ENCODE results near the gene JRKL.

JRKL gene

DNA sequence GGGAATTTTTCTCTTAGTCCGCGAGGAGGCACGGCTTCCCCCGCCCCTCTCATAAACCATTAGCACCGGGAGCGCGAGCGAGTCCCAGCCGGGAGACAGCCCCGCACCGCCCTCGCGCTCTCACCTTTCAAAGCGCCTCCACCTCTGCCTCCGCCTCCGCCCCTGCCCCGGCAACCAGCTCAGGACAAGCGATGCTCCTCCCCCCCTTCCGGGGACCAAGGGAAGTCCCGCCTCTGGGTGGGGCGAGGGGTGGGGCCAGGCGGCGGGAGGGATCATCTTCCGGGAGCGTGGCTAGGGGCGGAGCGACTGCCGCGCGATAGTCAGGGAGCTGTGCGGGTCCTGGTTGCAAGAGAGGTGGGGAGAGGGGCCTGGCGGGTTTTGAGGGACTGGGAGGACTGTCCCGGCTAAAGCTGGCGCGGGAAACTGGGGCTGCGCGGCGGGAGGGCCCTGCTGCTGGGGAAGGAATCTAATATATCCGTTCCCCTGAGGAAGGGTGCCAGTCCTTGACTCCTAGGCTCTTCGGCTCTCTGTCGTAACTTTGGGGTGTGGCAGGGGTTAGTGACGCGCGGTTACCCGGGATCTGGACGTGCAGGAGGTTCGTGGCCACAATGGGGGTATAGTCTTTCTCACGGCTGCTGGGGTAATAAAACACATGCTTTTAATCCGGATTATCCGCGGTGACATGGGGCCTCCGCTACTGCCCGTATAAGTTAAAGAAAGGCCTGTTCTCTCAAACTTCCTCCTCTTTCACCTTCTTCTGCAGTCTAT lies at the start of gene JRKL, which contains the start of gene CCDC82:
Gene JRKL, plus strand, starts transcription at position 294 of the 768 bp plus-strand sequence. CDS start 637 bp downstream, outside the sequence.
Gene CCDC82, minus strand, starts transcription at position 193 of the 768 bp plus-strand sequence. CDS start 5,165 bp downstream, outside the sequence.
- peak; percentile 98 for DNase-seq (ENCODE audit: low read depth in 2 of 2)

DNA sequence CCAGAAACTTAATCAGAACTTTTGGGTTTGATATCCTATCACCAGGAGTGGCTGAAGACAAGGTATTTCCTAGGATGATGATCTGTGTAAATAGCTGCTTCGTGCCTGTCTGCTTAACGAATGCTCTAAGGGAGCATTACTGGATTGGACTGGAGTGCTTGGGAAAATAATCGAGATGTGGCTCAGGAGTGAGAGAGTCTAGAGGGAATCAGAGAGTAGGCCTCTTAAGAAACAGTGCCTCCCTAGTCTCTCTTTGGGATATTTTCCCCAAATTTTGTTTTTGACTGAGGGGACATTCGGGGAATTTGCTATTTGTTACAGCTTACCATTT lies 49.3 kb upstream of the JRKL start:
- no peak for DNase-seq (ENCODE audit: low read depth in 2 of 2)

DNA sequence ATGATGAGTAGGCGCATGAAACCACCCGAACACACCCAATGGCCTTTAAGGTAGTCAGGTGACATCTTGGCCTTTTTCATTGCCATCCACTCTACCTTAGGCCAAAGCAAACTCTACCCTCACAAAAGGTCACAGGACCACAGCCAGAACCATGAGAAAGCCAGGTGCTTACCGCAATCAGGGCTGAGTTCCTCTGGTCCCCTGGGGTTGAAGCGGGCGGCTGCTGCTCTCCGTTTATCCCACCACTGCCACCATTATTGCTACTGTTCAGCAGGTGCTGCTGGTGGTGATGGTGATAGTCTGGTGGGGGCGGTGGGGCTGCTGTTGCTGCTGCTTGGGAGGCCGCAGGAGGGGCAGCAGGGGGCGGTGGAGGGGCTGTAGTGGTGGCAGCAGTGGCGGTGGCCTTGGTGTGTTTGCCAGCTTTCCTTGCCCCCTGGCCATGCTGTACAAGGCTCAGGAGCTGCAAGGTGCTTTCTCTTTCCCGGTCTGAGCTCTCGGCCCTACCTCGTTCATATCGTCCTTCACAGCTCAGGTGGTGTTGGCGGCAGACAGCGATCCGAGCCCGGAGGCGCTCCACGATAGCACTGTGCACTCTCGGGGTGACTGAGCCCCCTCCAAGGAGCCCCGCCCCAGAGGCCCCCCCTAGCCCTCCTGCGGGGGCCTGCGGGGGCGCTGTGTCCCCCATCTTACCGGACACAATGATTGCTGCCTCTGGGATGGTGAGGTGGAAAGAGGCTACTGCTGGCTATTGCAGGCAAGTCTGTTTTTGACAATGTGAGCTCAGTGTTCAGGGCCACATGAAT lies 48.4 kb upstream of the JRKL start:
- peak; percentile 45 to 46 for DNase-seq (ENCODE audit: low read depth in 2 of 2)

DNA sequence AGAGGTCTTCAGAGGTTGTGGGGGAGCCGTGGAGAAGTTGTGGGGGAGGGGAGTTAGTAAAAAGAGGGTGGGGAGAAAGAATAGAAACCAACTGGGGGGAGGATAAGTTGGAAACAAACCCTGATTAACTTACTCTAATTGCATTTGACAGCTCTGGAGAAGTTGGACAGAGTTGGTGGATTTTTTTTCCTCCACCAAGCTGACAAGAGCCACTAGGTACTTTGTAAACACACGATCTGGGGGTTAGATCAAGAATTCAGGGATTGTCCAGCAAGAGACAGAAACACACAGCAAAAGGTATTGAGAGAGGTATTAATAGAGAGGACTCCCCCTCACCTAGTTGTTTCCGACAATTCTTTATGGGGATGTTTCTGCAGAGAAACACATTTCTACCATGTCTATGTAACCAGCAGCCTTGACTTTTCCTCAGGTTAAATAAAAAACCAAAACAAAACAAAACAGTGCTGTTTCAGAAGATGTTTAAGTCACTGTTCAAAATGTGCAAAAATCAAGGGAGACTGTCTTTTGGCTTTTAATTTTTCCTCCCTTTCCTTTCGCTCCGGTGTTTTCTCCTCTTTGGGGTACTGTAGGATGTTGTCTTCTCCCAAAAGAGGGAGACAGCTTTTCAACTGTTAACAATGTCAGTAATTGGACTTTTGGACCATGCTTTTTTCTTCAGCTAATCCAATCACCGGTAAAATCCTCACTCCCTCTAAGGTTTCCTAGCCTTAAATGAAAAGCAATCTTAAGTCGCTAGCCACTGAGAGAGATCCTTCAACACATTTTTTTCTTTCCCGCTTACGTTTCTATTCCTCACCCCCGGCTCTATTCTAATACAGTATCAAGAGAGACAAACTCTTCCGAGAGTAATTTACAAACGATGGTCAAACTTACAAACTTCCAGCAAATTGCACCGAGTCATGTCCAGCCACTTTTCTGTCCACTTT lies 47.5 kb upstream of the JRKL start:
- no peak for DNase-seq (ENCODE audit: low read depth in 2 of 2)

DNA sequence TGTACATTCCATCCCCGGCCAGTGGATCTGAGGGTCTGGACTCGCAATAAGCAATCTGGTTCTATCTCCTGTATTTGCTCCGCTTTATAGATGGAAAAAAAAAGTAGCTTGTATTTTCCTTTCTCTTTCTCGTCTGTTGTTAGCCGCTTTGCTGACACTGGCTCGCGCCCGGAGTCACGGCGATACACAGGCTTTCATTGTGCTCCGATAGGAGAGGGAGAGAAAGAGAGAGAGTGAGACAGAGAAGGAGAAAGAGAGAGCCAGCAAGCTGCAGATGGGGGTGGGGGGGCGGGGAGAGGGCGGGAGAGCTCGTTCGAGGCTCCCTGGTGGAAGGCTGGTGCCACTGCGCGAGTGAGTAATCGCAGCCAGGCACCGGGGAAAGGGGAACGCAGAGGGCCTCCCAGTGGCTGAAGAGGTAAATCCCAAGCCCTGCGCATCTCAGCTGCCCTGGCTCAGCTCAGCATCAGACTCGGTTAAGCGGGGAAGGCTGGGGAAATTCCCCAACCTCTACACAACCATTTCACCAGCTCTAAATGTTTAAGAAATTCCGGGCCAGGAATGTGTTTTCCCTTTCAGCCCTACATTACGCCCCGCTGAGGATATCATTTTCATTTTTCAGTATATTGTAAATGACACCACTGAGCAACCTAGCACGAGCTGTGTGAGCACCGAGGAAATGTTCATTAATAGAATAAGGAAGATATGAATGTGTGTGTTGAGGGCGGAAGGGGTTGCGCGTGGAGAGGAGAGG lies 46.7 kb upstream of the JRKL start, which contains the start of gene MAML2:
Gene MAML2, minus strand, starts transcription at position 235 of the 751 bp plus-strand sequence. CDS start 1,300 bp downstream, outside the sequence.
- peak; percentile 81 to 91 for DNase-seq (ENCODE audit: low read depth in 2 of 2)

DNA sequence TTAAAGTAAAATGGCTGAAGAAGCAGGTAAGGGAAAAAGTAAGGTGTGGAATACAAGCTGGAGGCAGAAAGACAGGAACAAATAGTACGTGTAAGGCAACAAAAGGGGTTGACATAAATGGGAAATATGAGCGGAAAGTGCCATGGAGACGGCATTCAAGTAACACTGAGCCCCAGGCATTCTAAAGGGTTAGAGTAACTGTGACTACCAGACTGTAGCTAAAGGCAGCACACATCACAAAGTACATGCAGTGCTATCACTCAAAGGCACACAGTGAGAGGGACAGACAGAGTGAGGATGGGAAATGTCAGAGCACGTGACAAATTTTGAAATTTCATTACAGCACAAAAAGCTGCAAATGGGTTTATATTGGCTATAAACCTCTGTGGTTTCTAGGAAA lies 33.0 kb upstream of the JRKL start:
- no peak for DNase-seq (ENCODE audit: low read depth in 2 of 2)

DNA sequence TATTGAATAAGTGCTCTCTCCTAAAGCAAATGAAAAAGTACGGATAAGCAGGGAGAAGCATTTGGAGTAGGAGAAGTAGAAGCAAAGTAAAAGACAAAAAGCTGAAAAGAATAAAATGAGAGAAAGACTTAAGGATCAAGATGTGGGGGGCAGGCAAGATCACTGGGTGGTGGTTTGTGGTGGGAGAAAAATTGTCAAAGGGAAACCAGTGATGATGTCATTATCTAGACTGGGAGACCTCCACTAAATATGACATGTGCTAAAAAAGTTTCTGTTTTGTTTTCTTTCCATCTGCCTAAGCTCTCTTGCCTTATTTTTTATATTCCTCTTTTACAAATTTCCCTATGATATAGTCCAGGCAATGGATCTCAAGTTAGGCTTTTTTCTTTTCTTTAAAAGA lies 32.0 kb upstream of the JRKL start:
- no peak for DNase-seq (ENCODE audit: low read depth in 2 of 2)

DNA sequence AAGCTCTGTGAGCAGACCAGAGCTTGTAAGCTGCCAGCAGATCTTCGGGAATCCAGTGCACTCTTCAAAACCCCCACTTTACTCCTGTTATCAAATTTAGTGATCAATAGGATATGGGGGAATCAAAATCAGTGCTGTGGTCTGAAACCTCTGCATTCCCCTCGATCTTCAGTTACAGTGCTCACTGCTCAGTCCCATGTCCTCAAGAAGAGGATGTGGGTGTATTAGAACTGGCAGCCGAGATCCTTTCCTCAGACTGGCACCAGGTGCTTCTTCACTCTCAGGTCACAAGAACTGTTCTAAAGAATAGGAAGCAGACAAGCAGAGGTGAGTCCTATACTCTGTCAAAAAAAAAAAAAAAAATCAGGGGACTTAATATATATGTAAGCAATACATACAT lies 31.5 kb upstream of the JRKL start:
- no peak for DNase-seq (ENCODE audit: low read depth in 2 of 2)

DNA sequence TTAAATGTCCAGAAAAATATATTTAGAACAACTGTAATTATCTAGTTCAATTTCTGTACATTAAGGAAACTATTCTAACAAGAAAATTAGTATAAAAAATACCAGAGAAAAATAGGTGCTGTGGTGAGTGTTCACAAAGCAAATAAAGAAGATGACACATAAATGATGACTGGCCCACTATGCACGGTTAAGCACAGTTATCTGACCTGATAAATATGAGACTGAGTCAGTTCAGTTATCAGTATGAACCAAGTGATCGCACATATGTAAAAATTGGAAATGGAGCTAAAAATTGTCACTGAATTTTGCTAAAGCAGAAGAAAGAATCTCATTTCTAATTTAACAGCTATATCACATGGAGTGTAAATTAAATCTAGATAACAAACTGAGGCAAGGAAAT lies 28.0 kb upstream of the JRKL start:
- no peak for DNase-seq (ENCODE audit: low read depth in 2 of 2)

DNA sequence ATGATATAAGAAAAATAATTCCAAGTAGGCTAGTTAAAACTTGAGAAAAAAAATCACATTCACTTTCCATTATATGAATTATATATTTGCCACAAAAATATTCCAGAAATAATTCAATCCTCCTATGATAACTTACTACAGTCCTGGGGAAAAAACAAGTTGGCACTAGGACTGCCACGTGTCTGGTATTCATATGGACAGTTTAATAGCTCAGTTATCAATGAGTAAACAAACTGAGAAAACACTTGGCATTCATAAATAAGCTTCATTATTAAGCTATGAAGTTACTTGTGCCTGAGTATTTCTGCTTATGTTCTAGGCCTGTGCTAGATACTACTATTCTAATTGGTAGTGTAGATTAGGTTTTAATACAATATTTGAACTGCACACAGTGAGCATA lies 24.3 kb upstream of the JRKL start:
- DNase-seq (ENCODE audit: low read depth in 2 of 2), result no peak

DNA sequence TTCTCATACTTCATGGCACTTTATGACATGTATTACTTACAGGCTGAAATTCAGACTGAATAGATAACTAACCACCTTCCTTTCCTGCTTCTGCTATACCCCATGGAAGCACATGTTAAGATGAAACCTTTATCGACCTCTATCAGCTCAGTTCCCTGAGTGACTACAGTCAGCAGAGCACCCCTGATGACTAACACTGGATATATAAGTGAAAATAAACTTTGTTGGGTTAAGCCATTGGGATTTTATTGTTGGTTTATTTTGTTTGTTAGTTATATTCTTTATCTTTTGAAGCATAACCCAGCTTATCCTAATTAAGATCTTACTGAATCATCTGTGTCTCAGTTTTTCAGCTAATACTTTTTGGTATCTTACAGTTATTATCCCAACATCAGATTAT lies 23.8 kb upstream of the JRKL start:
- DNase-seq (ENCODE audit: low read depth in 2 of 2), result no peak

DNA sequence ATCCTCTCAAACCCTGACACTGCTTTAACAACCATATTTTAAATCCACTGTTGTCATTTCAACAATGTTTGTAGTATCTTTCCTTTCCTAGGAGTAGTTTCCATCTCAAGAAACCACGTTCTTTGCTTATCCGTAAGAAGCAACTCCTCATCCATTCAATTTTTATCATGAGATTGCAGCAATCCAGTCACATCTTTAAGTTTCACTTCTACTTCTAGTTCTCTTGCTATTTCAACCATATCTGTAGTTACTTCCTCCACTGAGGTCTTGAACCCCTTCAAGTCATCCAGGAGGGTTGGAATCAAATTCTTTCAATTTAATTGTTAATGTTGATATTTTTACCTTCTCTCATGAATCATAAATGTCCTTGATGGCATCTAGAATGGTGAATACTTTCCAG lies 22.5 kb upstream of the JRKL start:
- no peak for DNase-seq (ENCODE audit: low read depth in 2 of 2)

DNA sequence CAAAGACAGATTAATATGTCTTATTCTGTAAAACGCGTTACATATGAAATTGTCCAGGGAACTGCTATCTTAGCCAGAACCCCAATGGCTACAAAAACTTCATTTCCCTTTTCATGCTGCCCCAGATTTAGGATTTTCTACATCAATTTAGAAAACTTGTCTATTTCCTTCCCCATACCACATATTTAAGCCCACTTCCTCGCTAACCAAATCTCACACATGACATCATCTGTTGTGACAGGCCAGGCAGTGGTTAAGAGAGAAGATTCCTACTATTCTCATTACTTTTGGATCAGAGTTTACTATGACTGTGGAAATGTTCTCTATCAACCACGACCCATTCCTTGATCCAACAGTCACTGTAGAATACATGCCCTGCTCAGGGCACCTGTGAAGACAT lies 16.0 kb upstream of the JRKL start:
- no peak for DNase-seq (ENCODE audit: low read depth in 2 of 2)

DNA sequence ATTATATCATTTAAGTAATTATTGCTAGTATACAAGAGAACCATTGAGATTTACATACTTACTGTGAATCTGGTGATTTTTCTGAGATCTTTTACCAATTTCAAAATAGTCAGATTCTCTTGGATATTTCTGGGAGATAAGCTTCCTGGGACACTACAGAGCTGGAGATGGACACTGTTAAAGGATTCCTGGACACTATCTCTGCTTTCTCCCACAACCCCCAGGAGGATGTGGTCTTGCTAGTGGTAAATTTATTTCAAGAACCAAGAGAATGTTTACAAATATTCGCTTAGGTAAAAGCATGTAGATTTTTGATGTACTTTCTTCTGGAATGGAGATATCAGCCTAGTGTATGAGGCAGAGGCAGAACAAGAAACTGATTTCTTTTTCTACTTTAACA lies 13.0 kb upstream of the JRKL start:
- no peak for DNase-seq (ENCODE audit: low read depth in 2 of 2)

DNA sequence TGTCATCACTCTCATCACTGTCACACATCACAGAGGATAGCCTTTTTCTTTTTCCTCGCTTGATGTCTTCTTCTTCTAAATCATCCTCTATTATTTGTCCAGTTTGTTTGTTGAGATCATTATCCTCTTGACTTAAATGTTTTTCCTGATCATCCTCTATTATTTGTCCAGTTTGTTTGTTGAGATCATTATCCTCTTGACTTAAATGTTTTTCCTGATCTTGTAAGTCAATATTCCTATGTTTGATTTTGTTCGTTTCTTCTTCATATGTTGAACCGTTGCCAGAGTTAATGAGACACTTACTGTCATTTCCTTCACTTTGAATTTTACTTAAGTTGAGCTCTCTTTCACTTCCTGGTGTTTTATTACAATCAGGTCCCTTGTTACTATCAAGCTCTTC lies 5.7 kb upstream of the JRKL start:
- DNase-seq (ENCODE audit: low read depth in 2 of 2), result no peak

DNA sequence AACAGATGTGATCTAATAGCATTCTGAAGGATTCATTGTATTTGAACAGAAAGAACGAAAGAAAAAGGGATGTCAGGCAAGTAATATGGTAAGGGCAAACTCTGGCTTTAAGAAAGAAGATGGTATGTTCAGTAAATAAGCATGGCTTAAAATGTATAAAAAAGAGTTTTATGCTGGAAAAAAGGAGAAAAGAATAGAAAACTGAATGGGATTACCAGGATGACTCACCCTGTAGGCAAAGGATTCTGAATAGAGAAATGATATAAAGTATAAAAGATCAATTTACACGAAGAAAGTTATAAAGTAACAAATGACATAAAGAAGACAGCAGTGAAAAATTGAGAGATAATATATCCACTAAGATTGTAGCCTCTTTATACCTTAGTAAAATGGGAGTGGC lies 4.6 kb upstream of the JRKL start:
- no peak for DNase-seq (ENCODE audit: low read depth in 2 of 2)

DNA sequence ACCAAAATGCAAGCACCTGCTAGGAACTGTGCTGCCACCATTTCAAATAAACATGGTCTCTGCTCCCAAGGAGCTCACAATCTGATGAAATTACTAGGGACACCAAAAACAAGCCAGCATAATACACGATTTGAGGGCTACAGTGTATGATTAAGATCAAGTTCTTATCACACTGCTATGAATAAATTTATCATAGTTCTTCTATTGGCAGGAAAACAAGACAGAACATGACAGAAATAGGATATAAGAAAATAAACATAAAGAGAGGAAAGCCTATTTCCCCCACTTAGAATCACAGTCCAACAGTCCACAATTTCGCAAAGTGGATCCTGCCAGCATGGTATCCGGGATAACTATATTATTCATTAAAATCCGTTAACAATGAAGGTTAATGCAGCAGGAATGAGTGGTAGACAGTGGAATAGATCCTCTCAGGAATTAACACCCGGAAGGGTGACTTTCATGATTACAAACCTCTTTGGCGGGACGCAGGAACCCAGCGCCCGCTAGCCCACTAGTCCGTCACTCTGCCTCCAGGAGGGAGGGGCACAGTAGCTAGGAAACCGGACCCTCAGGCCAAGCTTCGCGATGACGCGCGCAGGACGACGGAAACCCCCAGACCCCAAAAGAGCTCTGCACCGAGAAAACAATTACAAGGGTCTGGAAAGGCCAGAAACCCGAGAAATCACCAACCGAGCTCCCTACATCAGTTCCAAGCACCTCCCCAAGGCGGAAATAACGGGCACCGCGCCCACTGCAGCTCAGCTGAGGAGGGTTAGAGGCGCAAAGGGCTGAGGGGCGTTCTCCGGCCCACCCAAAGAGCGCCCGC lies 708 bp upstream of the JRKL start:
- no peak for DNase-seq (ENCODE audit: low read depth in 2 of 2)

DNA sequence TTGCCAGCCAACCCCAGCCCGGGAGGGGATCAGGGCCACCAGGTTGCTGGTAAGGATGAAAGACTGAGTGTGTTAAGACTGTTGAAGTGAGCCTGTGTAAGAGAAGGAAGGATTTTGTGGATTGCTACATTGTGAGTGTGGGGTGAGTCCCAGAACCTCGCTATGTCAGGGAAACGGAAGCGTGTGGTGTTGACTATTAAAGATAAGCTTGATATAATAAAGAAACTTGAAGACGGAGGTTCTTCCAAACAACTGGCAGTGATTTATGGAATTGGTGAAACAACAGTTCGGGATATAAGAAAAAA lies 627 bp downstream of the JRKL start:
- DNase-seq (ENCODE audit: low read depth in 2 of 2), result no peak

DNA sequence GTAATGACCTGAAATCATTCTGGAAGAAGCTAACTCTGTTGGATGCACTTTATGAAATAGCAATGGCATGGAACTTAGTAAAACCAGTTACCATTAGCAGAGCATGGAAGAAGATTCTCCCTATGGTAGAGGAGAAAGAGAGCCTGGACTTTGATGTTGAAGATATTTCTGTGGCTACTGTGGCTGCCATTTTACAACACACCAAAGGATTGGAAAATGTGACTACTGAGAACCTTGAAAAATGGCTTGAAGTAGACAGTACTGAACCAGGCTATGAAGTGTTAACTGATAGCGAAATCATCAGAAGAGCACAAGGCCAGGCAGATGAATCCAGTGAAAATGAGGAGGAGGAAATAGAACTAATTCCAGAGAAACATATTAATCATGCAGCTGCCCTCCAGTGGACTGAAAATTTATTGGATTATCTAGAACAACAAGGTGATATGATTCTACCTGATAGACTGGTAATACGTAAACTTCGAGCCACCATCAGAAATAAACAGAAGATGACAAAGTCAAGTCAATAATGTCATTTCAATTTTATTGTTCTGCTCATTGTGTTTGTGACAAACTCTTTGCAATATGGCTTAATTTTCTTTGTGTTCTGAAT lies 2.0 kb downstream of the JRKL start:
- no peak for DNase-seq (ENCODE audit: low read depth in 2 of 2)

DNA sequence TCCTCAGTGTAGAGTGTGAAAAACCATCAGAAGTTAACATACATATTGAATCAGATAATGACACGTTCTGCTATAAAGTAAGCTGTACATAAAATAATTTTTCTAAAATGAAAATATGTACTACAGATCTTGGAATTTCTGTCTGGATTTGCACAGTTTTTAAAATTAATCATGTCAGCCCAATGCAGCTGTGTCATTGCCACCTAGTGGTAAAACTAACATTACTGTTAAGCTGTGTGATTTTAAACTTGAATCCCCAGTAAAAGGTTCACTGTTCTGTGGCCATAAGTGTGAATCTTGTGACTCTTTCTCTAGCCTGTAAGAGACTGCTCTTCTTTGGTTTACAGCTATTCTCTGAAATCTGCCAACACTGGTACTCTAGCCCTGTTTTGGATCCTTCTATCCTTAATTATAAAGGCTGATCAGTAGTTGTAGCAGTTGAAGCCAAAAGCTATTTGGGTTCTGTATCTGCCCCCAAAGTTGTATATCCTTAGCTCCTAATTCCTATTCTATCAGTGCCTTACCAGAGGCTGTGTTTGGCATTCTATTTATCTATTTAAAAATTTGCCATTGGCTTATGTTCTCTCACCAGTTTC lies 4.0 kb downstream of the JRKL start:
- DNase-seq (ENCODE audit: low read depth in 2 of 2), result no peak
